ENCODE data around the gene DAP. TPM values are rescaled to one million over a fixed set of nuclear protein-coding genes. Genes with fewer than 3 reads are reported as not detected.

The DAP gene
- total RNA-seq, 3 donors from 2014 or later: 60.8 to 63.8 (median 61.9) TPM

- Histone ChIP-seq H3K36me3 (no peaks in the 10 kb centered on the region), H3K27me3 (no peaks in the 10 kb centered on the region), H3K9me3 (no peaks in the 10 kb centered on the region), H3K4me3 (no peak overlapping the region), H3K4me1 (no peaks in the 10 kb centered on the region), H3K27ac (no peak overlapping the region)
- intact Hi-C loops (cut with DNase I; ENCODE audit: low total_unique reads): no loop called here
- no peak for DNase-seq (ENCODE audit: low spot score in 2 of 2)
- no peak for TF ChIP-seq POLR2A (IDR thresholded peaks at IDR 0.05)
These were observed 105.7 kb downstream of the DAP start for GRCh38 chr5:10655161-10655971.

- intact Hi-C loops (cut with DNase I; ENCODE audit: low total_unique reads): no loop called here
- no peak for TF ChIP-seq POLR2A (IDR thresholded peaks at IDR 0.05)
- TF ChIP-seq POLR2AphosphoS5 (IDR thresholded peaks at IDR 0.05): no peak
- TF ChIP-seq, protein P1, sequence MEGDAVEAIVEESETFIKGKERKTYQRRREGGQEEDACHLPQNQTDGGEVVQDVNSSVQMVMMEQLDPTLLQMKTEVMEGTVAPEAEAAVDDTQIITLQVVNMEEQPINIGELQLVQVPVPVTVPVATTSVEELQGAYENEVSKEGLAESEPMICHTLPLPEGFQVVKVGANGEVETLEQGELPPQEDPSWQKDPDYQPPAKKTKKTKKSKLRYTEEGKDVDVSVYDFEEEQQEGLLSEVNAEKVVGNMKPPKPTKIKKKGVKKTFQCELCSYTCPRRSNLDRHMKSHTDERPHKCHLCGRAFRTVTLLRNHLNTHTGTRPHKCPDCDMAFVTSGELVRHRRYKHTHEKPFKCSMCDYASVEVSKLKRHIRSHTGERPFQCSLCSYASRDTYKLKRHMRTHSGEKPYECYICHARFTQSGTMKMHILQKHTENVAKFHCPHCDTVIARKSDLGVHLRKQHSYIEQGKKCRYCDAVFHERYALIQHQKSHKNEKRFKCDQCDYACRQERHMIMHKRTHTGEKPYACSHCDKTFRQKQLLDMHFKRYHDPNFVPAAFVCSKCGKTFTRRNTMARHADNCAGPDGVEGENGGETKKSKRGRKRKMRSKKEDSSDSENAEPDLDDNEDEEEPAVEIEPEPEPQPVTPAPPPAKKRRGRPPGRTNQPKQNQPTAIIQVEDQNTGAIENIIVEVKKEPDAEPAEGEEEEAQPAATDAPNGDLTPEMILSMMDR (IDR thresholded peaks at IDR 0.05): no peak
- no peak overlapping the region for H3K27ac ChIP-seq
- DNase-seq (ENCODE audit: low spot score in 2 of 2): no peak
- no peaks in the 10 kb centered on the region for H3K9me3 ChIP-seq
- H3K4me3 ChIP-seq: no peak overlapping the region
- H3K4me1 ChIP-seq: no peaks in the 10 kb centered on the region
- no peaks in the 10 kb centered on the region for H3K36me3 ChIP-seq
- peaks cover 0 to 5% of the 10 kb centered on the region in 2 donors for H3K27me3 ChIP-seq
These were observed 106.5 kb downstream of the DAP start for GRCh38 chr5:10654566-10654965.

DNA sequence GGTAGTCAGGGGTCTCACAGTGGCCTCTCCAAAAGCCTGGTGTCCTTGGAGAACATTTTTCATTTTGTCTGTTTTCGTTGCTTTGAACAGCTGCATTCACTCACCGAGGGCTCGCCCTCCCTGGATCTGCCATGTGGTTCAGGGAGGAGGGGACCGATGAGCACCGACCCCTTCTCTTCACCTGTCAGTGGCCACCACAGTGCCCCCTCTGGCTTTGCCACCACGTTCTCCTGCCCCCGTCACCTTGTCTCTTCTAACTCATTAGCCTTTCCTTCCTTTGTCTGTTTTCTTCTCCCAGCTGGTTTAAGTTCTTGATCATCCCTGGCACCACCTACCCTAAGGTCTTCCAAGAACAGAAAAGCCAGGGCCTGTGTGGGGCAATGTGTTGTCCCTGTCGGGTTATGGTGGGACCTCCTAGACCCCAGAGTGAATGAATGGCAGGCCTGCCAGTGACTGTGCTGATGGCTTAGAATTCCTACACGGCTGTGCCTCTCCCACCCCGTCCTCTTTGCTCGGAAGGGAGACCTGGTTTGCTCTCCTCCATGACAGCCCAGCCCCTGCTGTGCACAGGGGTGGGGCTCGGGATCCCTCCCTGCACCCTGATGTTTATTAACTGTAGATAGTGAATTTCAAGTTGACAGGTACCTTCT is 107.2 kb downstream of the DAP start:
- H3K9me3 ChIP-seq: no peaks in the 10 kb centered on the region
- no peak overlapping the region for H3K27ac ChIP-seq
- TF ChIP-seq, protein P1 (IDR thresholded peaks at IDR 0.05): no peak
- TF ChIP-seq POLR2AphosphoS5 (IDR thresholded peaks at IDR 0.05): no peak
- TF ChIP-seq POLR2A (IDR thresholded peaks at IDR 0.05): no peak
- intact Hi-C loops (cut with DNase I; ENCODE audit: low total_unique reads): no loop called here
- DNase-seq (ENCODE audit: low spot score in 2 of 2): no peak
- H3K4me3 ChIP-seq: no peak overlapping the region
- H3K36me3 ChIP-seq: no peaks in the 10 kb centered on the region
- H3K27me3 ChIP-seq: peaks cover 0 to 12% of the 10 kb centered on the region in 2 donors
- H3K4me1 ChIP-seq: no peaks in the 10 kb centered on the region

DNA sequence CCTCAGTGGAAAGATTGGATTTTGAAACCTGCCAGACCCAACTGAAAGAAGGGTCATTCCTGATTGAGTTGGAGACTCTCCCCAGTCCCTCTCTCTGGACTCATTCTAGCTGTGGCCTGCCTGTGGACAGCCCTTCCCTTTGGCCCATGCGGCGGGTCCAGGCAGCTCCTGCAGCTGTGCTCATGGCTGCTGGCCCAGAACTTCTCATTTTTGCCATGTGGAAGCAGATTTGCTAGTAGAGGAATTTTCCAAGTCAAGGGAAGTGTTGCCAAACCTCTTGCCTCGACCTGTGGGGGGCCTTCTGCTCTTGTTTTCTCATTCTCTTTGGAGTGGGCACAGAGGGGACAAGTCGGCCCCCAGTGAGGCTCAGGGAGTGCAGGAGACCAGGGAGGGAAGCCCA is 108.0 kb downstream of the DAP start:
- intact Hi-C loops (cut with DNase I; ENCODE audit: low total_unique reads): no loop called here

GRCh38 chr5:10652606-10653005 is 108.4 kb downstream of the DAP start:
- H3K27ac ChIP-seq: no peak overlapping the region
- no peaks in the 10 kb centered on the region for H3K4me1 ChIP-seq
- H3K36me3 ChIP-seq: no peaks in the 10 kb centered on the region
- no peak overlapping the region for H3K4me3 ChIP-seq
- intact Hi-C loops (cut with DNase I; ENCODE audit: low total_unique reads): no loop called here
- H3K9me3 ChIP-seq: no peaks in the 10 kb centered on the region
- DNase-seq (ENCODE audit: low spot score in 2 of 2): no peak
- peaks cover 0 to 12% of the 10 kb centered on the region in 2 donors for H3K27me3 ChIP-seq
- TF ChIP-seq POLR2AphosphoS5 (IDR thresholded peaks at IDR 0.05): no peak
- TF ChIP-seq, protein P1 (IDR thresholded peaks at IDR 0.05): no peak
- TF ChIP-seq POLR2A (IDR thresholded peaks at IDR 0.05): no peak

More for the DNA sequence above, 108.0 kb downstream of the DAP start:
- Histone ChIP-seq H3K36me3 (no peaks in the 10 kb centered on the region), H3K27me3 (peaks cover 0 to 12% of the 10 kb centered on the region in 2 donors), H3K4me1 (no peaks in the 10 kb centered on the region), H3K27ac (no peak overlapping the region), H3K9me3 (no peaks in the 10 kb centered on the region), H3K4me3 (no peak overlapping the region)
- DNase-seq (ENCODE audit: low spot score in 2 of 2): no peak
- TF ChIP-seq POLR2AphosphoS5 (IDR thresholded peaks at IDR 0.05): no peak
- TF ChIP-seq, protein P1 (IDR thresholded peaks at IDR 0.05): no peak
- no peak for TF ChIP-seq POLR2A (IDR thresholded peaks at IDR 0.05)
